Stimulated activated CD4-positive, alpha-beta T cell treated with anti-CD3 and anti-CD28 coated beads, Interleukin-12 subunit alpha, Interleukin-12 subunit beta, amount 100 ng/mL, for 48 hours (primary cell): ENCODE results near the gene NDUFA5.
"Not testable (repeated sequence)": the region's sequence is repeated elsewhere in the genome, so short reads cannot be mapped to it uniquely, and the experiment has no call there.

Experiments used
- DNase-seq, 3 donors: peaks; one replicate each; pipeline ENCODE4 v3.0.0-alpha.2; 2020; ENCODE audit warnings: low read depth in 2 of 3, low spot score in 1 of 3

The NDUFA5 gene

DNA sequence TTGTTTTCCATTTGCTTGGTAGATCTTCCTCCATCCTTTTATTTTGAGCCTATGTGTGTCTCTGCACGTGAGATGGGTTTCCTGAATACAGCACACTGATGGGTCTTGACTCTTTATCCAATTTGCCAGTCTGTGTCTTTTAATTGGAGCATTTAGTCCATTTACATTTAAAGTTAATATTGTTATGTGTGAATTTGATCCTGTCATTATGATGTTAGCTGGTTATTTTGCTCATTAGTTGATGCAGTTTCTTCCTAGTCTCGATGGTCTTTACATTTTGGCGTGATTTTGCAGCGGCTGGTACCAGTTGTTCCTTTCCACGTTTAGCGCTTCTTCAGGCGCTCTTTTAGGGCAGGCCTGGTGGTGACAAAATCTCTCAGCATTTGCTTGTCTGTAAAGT, 31.1 kb downstream of the NDUFA5 start:
- DNase-seq: not testable (repeated sequence)

DNA sequence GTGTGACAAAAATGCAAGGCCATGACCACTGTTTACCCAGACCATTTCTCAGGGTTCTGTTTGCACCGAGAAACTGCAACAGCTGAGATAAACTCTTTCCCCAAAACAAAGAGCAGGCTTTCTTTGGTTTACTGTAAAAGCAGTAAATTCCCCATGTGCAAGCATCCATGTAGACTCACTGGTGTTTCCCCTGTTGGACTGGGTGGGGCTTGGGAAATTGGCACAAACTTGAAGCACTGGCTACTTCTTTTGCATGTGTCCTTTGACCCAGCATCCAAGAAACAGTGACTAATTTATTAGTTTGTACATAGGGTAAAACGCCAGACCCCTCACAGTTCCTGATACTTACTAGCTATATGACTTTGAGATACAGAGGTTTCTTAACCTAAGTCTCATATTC, 35.6 kb downstream of the NDUFA5 start:
- DNase-seq: no peak

DNA sequence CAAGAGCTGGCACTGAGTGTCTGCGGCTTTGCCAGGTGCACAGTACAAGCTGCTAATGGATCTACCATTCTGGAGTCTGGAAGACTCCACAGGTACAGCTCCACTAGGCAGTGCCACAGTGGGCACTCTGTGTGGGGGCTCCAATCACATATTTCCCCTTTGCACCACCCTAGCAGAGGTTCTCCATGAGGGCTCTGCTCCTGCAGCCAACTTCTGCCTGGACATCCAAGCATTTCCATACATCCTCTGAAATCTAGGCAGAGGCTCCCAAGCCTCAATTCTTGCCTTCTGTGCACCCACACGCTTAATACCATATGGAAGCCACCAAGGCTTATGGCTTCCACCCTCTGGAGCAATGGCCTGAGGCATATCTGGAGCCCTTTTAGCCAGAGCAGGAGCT, 52.4 kb downstream of the NDUFA5 start:
- DNase-seq: no peak

DNA sequence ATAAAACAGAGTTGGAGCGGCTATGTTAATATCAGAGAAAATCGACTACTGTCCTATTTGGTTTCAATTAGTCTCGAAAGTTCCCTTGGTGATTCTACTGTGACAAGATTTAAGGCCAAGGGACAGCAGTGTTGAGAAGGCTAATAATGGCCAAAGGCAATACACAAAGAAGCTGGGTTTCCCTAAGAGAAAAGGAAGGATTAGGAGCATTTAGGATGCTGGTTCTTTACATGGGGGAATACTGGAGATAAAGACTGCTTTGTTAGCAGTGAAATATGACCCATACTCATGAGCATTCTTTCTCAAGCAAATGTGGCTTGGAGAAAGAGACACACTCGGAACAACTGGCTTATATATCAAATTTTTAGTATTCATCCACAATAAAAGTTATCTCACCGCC, 55.4 kb downstream of the NDUFA5 start:
- DNase-seq: no peak

DNA sequence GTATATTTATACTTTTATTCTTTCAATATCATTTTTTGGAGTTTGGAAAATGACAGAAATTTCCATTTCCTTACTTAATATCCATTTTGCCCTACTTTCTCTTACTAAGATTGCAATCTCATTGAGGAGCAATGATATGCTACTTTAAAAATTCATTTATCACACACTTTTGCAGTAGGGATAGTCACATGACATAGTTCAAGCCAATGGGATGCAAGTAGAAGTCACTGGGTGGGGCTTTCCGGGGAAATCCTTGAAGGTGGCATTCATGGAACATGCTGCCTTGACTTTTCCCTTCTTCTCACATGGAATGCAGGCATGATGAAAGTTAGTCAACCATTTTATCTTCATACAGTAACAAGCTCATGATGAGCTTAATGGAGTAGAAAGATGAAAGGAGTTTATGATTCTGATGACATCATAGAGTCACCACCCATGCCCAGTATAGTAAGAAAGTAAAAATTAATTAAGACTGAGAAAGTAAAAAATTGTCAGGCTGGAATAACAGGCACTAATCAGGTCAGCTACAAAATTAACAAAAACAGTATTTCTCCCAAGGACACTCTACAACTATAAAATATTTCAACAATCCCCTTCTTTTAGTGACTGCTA, 56.6 kb downstream of the NDUFA5 start:
- no peak for DNase-seq

DNA sequence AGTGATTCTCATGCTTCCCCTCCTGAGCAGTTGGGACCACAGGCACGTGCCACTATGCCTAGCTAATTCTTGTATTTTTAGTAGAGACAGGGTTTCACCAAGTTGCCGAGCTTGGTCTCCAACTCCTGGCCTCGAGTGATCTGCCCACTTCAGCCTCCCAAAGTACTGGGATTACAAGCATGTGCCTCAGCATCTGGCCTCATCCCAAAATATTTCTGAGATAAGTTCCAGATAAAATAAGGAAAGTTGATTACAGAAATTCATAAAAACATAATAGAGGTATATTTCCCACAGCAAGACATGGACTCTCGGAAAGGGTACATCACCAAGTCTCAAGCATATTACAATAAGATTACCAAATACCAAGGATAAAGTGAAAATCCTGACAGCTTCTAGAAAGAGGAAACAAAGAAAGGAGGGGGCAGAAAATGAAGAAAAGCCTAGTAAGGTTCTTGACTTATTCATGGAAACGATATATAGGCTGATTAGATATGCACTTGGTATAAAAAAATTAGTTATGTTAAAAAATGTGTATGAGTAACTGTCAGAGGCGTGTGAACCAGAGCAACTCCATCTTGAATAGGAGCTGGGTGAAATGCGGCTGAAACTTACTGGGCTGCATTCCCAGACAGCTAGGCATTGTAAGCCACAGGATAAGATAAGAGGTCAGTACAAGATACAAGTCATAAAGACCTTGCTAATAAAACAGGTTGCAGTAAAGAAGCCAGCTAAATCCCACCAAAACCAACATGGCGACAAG, 58.2 kb downstream of the NDUFA5 start:
- no peak for DNase-seq

DNA sequence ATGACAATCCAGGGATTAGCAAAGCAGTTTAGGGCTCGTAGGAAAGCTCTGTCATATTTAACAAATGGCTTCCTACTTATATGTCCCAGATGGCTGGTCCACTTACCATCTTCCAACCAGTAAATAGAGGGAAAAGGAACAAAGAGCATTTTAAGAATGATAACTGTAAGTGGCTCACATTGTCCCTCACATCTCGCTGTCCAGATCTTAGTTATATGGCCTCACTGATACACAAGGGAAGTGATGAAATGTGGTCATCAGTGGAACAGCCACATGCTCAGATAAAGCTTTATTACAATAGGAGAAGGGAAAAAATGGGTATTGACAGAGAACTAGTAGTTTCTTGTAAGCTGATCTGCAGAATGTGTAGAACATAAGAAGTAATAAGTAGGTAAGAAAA, 59.0 kb downstream of the NDUFA5 start:
- DNase-seq: no peak

DNA sequence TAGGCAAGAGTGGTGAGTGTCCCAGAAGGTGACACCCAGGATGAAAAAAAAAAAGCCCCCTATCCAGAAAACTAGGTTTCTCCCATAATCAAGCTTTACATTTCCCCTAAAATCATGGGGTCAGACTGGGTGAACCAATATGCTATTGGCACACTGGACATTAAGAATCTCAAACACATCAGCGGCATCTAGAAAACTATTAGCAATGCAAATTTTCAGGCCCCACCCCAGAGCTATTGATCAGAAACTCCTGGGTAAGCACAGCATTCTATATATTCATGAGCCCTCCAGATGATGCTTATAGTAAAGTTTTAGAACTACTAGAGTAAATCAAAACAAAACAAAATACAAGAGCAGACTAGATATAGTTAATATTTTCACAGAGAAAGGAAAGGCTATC, 59.6 kb downstream of the NDUFA5 start:
- no peak for DNase-seq

DNA sequence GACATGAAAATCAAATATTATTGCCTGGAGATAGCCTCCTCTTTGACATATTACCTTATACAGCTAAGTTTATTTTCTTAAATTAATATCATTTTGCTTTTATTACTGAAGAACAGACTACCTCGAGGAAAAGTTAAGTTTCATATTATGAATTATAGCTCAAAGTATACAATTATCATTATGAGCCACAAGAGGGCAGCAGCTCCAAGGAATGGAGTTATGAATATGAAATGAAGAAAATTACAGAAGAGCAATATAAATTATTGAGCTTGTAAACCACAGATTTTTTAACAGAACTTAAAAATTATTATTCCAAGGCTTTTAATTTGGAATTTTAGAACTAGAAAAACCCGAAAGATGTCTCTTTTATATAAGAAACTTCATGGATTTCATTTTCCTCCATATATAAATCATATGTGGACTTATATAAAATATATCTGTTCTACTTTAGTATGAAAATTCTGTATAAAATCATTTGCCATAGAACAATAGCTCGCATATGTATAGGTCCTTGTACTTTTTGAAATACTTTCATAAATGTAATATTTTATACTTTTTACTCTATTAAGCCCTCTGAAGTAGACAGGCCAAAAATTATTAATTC, 63.3 kb downstream of the NDUFA5 start:
- peak in 1 of 3 donors; percentile 18 for DNase-seq

DNA sequence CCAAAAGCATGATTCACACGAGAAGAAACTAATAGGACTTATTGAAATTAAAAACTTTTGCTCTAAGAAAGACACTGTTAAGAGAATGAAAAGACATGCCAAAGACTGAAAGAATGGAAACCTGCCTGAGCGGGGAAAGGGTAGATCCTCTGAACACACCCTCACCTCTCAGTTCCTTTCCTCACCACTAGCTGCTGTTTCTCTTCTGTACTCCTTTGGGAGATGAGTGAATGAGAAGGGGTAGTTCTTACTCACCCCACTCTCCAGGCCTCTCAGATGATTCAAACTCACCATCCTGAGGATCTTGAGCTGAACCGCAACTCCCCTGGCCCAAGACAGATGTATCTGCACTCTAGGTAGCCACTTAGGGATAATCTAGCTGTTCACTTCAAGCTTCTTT, 65.1 kb downstream of the NDUFA5 start:
- DNase-seq: no peak
